Activated T-cell treated with anti-CD3 and anti-CD28 coated beads, Interleukin-2, amount 50 U/mL, for 72 hours (primary cell): ENCODE data around the gene FYN. TPM values are rescaled to one million over a fixed set of nuclear protein-coding genes. Genes with fewer than 3 reads are reported as not detected.

ENCODE experiments used
- ATAC-seq, 2 donors: fragments of 150-1000 bp; cut with Tn5 transposase; replicated peaks in 1 of 2; 2 replicates each; pipeline ENCODE4 v1.10.0; 2021; ENCODE audit warnings: moderate library complexity in 2 of 2, mild to moderate bottlenecking in 1 of 2
- DNase-seq, 2 donors: peaks; one replicate each; pipeline ENCODE4 v3.0.0; 2021 to 2022; ENCODE audit warnings: mixed read lengths in 1 of 2
- H3K27ac Mint-ChIP-seq: one replicate; pipeline ENCODE4 v1.8.0; 2022; ENCODE audit warnings: mild to moderate bottlenecking, moderate library complexity, mixed read lengths
- H3K27me3 Mint-ChIP-seq: one replicate; pipeline ENCODE4 v1.8.0; 2022; ENCODE audit warnings: low read depth, mixed read lengths
- H3K36me3 Mint-ChIP-seq, 2 donors: one replicate each; pipeline ENCODE4 v1.8.0; 2022; ENCODE audit warnings: mixed read lengths in 2 of 2, mild to moderate bottlenecking in 1 of 2; ENCODE audit not compliant: insufficient read depth in 2 of 2
- H3K4me1 Mint-ChIP-seq: one replicate; pipeline ENCODE4 v1.8.0; 2022; ENCODE audit warnings: low read depth, mixed read lengths
- H3K4me3 Mint-ChIP-seq, 2 donors: one replicate each; pipeline ENCODE4 v1.8.0; 2022; ENCODE audit warnings: mild to moderate bottlenecking in 2 of 2, mixed read lengths in 2 of 2, moderate library complexity in 2 of 2
- H3K9me3 Mint-ChIP-seq, 2 donors: one replicate each; pipeline ENCODE4 v1.8.0; 2022; ENCODE audit warnings: mixed read lengths in 2 of 2
- total RNA-seq, 2 donors: library from RNA; stranded (reverse); gene quantifications; one replicate each; pipeline ENCODE4 v1.2.3, GENCODE V29; 2022

FYN gene
- total RNA-seq, 2 donors from 2014 or later: 504 to 505 TPM

DNA sequence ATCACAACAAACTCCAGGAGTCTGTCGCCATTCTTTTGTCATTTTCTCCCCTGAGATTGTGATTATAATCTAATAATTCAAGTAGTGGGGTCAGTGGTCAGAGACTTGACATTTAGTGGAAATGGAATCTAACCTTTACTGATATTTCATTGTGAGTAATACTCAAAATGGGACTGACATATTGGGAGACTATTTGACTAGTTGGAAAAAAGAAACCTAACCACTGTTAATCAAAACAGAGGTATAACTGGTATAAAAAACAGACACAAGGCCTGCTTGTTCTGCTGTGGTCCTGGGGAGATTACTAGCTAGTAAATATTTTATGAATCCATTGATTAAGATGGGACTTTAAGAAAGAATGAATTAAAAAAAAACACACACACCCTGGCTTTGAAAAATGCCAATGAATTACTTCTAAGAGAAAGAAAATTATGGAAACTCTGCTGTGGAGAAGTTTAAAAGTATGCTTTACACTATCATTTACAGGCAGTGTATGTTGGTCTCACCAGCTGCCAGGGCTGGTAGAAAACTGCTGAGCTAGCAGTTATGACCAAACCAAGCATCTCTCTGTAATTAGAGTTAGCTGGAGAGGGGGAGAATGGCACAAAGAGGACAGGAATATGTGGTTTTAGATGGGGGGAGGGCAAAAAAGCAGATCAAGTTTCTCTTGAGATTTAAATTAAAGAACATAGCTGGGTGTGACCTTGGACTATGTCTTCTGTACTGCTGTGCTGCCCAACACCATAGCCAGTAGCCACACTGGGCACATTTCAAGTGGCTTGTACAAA, 103.7 kb downstream of the FYN start:
- Mint-ChIP-seq H3K9me3 (no peaks in the 10 kb centered on the region), H3K36me3 (peaks cover 10 to 33% of the 10 kb centered on the region in 2 donors), H3K4me1 (peaks cover 93% of the 10 kb centered on the region), H3K4me3 (peak overlapping the region; percentile 44 to 78), H3K27ac (peak overlapping the region; percentile 99), H3K27me3 (no peaks in the 10 kb centered on the region)
- DNase-seq: no peak
- ATAC-seq: no peak

DNA sequence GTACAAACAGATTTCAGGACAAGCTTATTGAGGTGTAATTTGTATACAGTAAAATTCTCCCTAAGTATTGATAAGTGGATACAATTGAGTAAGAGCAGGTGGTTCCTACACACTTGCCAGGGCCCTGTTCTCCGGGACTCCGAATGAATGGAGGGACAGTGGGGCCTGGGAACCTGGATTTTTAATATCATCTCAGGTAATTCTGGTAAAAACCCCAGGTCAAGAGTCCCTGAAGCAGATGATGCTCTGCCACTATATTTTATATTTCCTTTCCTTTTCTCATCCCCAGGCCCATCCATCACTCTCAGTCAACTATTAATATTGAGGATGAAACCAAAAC, 104.9 kb downstream of the FYN start:
- no peaks in the 10 kb centered on the region for H3K27me3 Mint-ChIP-seq
- DNase-seq (no peak), ATAC-seq (no peak)
- peaks cover 11 to 35% of the 10 kb centered on the region in 2 donors for H3K36me3 Mint-ChIP-seq
- peaks cover 93% of the 10 kb centered on the region for H3K4me1 Mint-ChIP-seq
- H3K4me3 Mint-ChIP-seq: peak overlapping the region; percentile 23 to 78
- H3K9me3 Mint-ChIP-seq: no peaks in the 10 kb centered on the region
- H3K27ac Mint-ChIP-seq: peak overlapping the region; percentile 99

DNA sequence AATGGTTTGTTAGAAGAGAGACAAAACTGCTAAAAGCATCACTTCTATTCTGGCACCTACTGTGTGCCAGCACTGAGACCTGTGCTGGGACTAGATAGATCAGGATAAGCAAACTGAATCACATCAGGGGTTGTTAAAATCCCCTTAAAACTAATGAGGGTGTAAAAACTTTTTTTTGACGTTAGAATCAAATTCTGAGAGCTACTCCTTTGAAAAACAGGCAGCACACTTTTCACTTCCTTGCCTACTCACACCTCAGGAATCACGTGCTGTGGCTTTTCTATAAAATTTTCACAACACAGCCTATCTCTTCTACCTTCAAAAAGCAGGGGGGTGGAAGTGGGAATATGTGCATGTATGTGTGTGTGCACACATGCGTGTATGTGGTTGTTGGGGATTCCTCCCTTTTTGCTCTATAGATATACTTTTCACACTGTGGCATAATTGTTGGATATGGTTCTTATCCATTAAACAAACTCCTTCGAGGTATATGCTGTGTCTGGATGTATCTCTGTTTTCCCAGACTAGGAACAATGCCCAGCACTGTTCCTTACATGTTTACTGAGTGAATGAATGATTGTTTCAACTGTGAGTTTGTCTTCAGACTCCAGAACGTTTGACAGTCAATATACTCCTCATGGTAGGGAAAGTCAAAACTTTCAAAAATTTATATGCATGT, 105.4 kb downstream of the FYN start:
- no peaks in the 10 kb centered on the region for H3K9me3 Mint-ChIP-seq
- H3K4me3 Mint-ChIP-seq: peak overlapping the region; percentile 78
- peak overlapping the region; percentile 99 for H3K27ac Mint-ChIP-seq
- peaks cover 11 to 37% of the 10 kb centered on the region in 2 donors for H3K36me3 Mint-ChIP-seq
- no peaks in the 10 kb centered on the region for H3K27me3 Mint-ChIP-seq
- ATAC-seq (no peak), DNase-seq (no peak)
- peaks cover 98% of the 10 kb centered on the region for H3K4me1 Mint-ChIP-seq

DNA sequence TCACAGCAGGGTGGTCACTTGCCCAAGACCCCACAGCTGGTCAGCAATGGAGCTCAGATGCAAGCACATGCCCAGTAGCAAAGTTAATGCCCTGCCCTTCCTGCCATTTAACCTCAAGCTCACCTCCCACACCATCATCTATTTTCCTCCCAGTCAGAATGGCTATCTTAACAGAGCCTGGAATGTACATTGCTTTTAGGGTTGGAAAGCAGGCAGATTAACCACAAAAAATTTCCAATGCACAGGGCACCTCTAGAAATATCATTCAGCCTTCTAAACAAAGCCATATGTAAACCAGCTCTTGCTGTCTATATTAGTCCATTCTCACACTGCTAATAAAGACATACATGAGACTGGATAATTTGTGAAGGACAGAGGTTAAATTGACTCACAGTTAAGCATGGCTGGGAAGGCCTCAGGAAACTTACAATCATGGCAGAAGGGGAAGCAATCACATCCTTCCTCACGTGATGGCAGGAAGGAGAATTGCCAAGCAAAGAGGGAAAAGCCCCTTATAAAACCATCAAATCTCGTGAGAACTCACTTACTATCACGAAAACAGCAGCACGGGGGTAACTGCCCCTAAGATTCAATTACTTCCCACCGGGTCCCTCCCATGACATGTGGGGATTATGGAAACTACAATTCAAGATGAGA, 106.9 kb downstream of the FYN start:
- no peaks in the 10 kb centered on the region for H3K9me3 Mint-ChIP-seq
- peak overlapping the region; percentile 99 for H3K27ac Mint-ChIP-seq
- peaks cover 9 to 28% of the 10 kb centered on the region in 2 donors for H3K36me3 Mint-ChIP-seq
- peak overlapping the region; percentile 78 for H3K4me3 Mint-ChIP-seq
- DNase-seq: no peak
- H3K27me3 Mint-ChIP-seq: no peaks in the 10 kb centered on the region
- no peak for ATAC-seq
- H3K4me1 Mint-ChIP-seq: peaks cover 100% of the 10 kb centered on the region

DNA sequence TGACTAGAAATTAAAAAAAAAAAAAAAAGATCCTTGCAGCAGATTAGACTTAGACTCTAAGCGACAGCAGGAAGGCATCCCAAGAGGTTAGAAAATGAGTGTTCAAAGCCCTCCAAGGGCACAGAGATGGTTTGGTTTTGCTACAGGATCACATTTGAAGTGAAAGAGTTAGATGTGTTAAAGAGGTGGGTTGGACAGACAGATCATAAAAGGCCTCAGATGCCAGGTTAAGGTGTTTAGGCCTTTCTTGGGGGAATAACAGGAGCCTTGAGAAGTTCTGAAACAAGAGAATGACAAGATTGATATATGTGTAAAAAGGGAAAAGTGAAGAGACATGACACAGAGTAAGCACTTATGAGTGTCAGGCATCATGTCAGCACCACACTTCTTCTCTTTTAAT, 107.5 kb downstream of the FYN start:
- Mint-ChIP-seq H3K27me3 (no peaks in the 10 kb centered on the region), H3K27ac (peak overlapping the region; percentile 99), H3K4me1 (peaks cover 100% of the 10 kb centered on the region), H3K36me3 (peaks cover 11 to 28% of the 10 kb centered on the region in 2 donors), H3K4me3 (peak overlapping the region; percentile 78), H3K9me3 (no peaks in the 10 kb centered on the region)
- peak; percentile 54 to 63 for ATAC-seq
- DNase-seq: no peak

DNA sequence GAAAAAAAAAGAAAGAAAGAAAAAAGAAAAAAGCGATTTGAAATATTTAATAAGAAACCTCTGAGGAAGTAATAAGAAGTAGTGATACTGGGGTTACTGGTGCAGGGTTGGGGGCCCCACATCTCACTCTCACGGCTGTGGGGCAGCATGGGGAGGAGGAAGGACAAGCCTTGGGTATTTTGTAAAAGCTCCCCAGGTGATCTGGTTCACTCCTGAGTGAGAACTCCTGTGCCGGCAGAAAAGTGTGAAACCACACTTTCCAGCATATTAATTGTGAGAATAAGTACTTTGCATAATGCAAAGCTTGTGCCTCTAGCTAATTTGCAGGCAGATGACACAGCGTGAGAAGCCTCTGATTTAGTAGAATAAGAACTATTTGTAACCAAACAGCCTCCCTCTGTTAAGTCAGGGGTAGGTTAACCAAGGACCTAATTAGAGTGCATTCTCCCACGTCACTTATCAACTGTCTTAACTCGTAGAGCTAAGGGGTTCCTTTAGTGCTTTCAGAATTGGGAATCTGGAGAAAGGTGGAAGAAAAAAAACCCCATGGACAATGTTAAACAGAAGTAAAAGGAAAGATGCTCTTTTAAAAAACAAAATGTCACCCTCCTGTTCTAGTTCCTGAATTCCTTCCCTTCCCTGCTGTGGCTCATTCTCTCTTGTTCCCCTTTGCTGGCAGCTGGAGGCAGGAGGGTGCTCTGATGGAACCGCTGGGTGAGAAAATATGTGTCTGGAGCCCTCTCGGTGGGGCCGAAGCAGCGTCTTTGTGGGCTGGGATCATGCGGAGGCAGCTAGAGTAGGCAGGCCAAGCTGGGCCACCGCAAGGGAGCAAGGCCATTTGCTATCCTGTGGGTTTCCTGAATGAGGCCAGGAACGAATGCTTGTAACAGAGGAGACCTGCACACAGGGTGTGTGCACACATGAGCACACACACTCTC, 108.7 kb downstream of the FYN start:
- Mint-ChIP-seq H3K4me3 (peak overlapping the region; percentile 78), H3K4me1 (peaks cover 100% of the 10 kb centered on the region), H3K9me3 (no peaks in the 10 kb centered on the region), H3K27me3 (no peaks in the 10 kb centered on the region), H3K36me3 (peaks cover 12 to 24% of the 10 kb centered on the region in 2 donors), H3K27ac (peak overlapping the region; percentile 99)
- ATAC-seq: peak; percentile 53 to 59
- peak; percentile 64 to 75 for DNase-seq

DNA sequence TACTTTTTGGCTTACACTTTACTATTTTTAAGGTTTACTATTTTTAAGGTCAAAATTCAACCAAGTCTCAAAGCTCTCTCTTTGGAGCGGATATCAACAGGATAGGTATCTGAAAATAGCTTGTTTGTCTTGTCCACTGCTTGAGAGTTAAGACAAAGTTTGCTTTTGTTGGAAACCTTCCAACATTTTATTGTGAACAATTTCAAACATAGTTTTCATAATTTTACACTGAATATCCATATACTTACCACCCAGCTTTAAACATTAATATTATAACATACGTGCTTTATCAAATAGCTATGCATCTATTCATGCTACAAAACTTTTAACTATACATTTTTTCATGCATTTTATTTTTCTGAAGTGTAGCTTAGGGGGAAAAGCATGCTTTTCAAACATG, 109.9 kb downstream of the FYN start:
- peaks cover 19 to 30% of the 10 kb centered on the region in 2 donors for H3K36me3 Mint-ChIP-seq

DNA sequence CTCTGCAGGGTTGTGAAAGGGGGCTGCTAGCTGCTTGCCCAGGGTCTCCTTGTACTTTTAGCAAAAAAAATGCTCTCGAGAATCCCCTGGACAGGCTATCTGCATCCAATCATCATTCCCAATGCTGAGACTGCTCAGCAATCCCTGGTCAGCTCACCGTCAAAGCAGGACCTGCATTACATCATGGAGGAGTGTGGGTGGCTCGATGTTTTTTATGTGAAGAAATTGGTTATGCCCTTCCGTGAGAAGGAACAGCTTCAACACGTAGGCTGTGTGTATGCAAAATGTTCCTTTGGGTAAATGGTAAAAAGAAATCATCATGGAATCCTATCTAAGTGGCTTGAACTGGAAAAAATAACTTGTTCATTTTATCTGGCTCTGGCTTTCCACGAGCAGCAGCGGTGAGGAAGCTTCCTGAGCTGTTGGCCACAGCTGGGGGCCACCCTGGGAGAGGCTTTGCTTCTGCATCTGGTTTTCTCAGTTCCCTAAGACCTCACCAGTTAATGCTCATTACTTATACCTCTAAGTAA, 111.4 kb downstream of the FYN start:
- ATAC-seq (peak; percentile 3 to 7), DNase-seq (peak; percentile 52 to 53)
- H3K27ac Mint-ChIP-seq: peak overlapping the region; percentile 99
- H3K27me3 Mint-ChIP-seq: no peaks in the 10 kb centered on the region
- no peaks in the 10 kb centered on the region for H3K9me3 Mint-ChIP-seq
- peaks cover 21 to 40% of the 10 kb centered on the region in 2 donors for H3K36me3 Mint-ChIP-seq
- peaks cover 99% of the 10 kb centered on the region for H3K4me1 Mint-ChIP-seq
- peak overlapping the region; percentile 78 for H3K4me3 Mint-ChIP-seq

More for the DNA sequence above, 109.9 kb downstream of the FYN start:
- peaks cover 100% of the 10 kb centered on the region for H3K4me1 Mint-ChIP-seq
- no peak for ATAC-seq
- peak overlapping the region; percentile 78 for H3K4me3 Mint-ChIP-seq
- H3K9me3 Mint-ChIP-seq: no peaks in the 10 kb centered on the region
- DNase-seq: no peak
- H3K27me3 Mint-ChIP-seq: no peaks in the 10 kb centered on the region
- peak overlapping the region; percentile 99 for H3K27ac Mint-ChIP-seq

DNA sequence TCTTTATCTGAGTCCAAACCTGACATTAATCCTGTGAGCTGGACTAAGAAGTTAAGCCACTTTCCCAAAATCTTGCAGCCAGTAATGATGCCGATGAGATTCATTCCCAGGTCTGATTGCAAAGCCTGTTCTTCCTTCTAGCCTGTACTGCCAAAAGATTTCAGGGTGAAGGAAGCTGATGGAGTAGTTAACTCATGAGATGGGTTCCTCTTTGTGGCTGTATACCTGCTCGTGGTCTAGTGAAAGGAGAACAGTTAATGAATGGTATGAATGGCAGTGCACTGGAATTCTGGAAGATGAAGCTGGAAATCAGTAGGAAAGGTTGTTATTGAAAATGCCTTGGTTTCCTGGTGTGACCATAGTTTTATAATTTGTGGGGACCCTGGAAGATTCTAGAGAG, 112.0 kb downstream of the FYN start:
- Mint-ChIP-seq H3K27me3 (no peaks in the 10 kb centered on the region), H3K4me1 (peaks cover 95% of the 10 kb centered on the region), H3K36me3 (peaks cover 21 to 37% of the 10 kb centered on the region in 2 donors), H3K4me3 (peak overlapping the region; percentile 78), H3K27ac (peak overlapping the region; percentile 99), H3K9me3 (no peaks in the 10 kb centered on the region)
- no peak for DNase-seq
- no peak for ATAC-seq

DNA sequence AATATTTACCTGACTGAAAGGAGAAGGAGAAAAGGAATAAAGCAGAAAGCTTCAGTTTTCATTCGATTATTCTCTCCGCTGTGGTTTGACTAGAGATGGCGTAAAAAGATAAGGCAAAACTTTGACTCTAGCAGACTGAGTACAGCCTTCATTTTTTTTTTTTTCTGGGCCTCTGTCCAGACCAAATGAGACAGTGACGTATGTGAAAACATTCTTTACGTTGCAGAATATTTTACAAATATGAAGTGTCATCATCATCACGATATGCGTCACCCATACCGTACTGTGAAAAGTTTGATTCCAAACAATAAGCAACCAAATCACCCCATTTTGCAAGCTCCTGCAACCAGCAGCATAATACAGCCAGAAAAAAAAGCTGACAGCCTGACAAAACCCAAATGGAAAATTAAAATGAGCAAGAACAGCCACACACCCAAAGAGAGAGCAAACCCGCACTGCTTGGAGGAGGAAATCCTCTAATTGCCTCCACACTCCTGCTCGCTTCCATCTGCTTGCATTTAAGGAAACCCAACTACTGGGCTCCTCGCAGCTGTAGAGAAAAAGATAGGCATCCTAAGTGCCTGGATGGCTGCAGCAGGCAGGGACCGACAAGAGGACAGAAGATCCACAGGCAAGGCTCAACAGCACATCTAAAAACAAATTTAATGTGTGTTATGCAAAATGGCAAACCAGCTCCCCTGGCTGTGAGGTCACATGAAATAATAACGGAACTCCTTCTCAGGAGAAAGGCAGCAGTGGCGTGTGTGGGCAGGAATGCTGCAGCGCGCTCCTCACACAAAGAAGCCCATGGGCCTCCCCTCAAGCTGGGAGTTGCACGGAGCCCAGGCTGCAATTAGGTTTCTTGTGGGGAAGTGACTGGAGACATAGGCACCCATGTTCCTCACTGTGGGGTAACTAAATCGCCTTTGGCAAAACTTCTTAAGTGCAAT, 113.1 kb downstream of the FYN start:
- Mint-ChIP-seq H3K4me1 (peaks cover 95% of the 10 kb centered on the region), H3K36me3 (peaks cover 26 to 44% of the 10 kb centered on the region in 2 donors), H3K27ac (peak overlapping the region; percentile 99), H3K4me3 (peak overlapping the region; percentile 78 to 89), H3K9me3 (no peaks in the 10 kb centered on the region), H3K27me3 (no peaks in the 10 kb centered on the region)
- ATAC-seq (peak; percentile 58 to 66), DNase-seq (peak; percentile 53 to 58)

DNA sequence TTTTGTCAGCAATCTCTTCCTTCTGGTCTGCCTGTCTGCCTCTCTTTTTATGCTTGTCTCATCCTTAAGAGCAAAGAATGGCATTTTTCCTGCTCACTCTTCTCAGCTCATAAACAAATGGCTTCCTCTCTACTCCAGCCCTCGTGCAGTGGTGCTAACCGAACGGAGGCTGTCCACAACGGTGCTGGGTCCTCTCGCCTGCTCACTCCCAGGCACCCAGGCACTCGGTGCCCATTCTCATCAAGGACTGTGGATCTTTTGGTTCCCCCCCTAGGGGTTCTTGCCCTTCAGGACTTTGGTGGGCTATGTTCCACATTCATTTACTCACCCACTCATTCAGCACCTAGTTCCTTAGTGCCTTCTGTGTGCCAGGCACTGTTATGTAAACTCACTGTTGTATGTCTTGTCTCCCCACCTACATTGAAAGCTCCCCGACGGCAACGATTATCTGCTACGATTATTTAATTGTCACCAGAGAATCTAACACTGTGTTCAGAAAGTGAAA, 113.9 kb downstream of the FYN start:
- H3K4me3 Mint-ChIP-seq: peak overlapping the region; percentile 78 to 89

More for the DNA sequence above, 113.9 kb downstream of the FYN start:
- Mint-ChIP-seq H3K36me3 (peaks cover 24 to 43% of the 10 kb centered on the region in 2 donors), H3K27me3 (no peaks in the 10 kb centered on the region), H3K4me1 (peaks cover 95% of the 10 kb centered on the region), H3K9me3 (no peaks in the 10 kb centered on the region), H3K27ac (peak overlapping the region; percentile 99)
- peak in 1 of 2 donors; percentile 40 for DNase-seq
- ATAC-seq: peak; percentile 16 to 23
